ENCODE measurements around the gene CDIPT. TPM values are rescaled to one million over a fixed set of nuclear protein-coding genes. Genes with fewer than 3 reads are reported as not detected.
A peak's percentile ranks its signal among the peaks of the same experiment; 100 is the strongest.

The CDIPT gene
- total RNA-seq, 1 donor from 2014 or later = 68.1 TPM

DNA sequence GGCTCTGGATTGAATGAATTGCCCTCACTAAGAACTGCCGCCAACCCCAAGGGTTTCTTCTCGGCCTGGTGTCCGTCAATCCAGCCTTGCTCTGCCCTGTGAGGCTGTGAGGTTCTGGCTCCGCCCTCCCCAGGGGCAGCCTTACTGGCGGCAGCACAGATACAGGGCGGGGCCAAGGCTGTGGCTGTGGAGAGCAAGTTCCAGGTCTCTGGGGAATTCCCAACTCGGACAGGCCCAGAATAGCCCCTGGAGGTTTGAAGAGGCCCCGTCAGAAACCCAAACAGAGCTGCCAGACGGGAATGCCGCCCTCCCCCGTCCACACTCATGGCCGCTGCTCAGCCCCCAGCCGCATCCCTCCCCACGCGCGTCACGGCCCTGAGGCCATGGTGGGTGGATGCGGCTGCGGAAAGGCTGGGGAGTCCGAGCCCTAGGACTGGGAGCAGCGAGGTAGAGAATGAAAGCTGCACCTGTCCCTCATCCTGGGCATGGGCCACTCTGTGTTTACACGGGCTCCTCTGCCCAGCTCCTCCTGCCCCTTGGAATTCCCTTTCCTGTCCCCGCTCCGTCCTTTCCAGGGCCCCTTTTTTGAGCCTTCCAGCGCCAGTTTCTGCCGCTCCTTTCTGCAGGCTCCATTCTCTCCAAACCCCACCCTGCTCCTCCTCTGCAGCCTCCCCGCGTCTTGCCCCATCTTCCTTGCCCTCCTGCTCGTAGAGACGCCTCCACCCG lies 51.7 kb downstream of the CDIPT start:
- peak; percentile 99 for DNase-seq (ENCODE audit: low spot score)

GRCh38 chr16:29810699-29811169 lies 52.3 kb downstream of the CDIPT start:
- no peak for DNase-seq (ENCODE audit: low spot score)

DNA sequence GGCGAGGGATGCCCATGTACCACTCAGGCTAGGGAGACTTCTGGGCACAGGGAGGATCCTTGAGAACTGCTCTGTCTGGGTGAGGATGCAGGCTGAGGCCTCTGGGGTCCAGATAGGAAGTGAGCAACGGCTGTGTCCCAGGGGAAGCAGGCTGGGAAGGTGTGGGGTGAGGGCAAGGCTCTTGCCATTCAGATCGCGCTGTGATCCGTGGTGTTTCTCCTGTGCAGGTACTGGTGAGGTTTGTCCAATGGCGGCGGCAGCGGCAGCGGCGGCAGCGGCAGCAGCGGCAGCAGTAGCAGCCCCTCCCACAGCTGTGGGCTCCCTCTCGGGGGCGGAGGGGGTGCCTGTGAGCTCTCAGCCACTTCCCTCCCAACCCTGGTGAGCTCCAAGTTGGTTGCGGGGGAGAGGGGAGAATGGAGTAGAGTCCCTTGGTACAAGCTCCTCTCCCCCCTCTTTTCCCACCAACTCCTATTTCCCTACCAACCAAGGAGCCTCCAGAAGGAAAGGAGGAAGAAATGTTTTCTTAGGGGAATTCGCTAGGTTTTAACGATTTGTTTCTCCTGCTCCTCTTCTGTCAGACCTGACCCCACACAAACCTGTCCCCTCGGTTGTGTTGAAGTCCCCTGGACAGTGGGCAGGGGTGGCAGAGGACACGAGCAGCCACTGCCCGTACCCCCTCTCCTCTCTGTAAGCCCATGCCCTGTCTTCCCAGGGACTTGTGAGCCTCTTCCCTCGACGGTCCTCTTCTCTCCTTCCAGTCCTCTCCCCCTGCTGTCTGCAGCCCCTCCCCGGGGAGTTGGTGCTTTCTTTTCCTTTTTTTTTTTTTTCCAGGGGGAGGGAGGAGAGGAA lies 53.0 kb downstream of the CDIPT start:
- DNase-seq (ENCODE audit: low spot score) = peak; percentile 43

- no peak for DNase-seq (ENCODE audit: low spot score)
Observed at GRCh38 chr16:29809031-29809747, 53.8 kb downstream of the CDIPT start.

Other genes starting within 250 kb of the CDIPT start
- 0.96 TPM for gene SPN, start 200.0 kb downstream of the CDIPT start, total RNA-seq (ENCODE audit: insufficient read depth, low replicate concordance)
- 56.3 TPM for gene QPRT, start 184.0 kb downstream of the CDIPT start, total RNA-seq (ENCODE audit: insufficient read depth, low replicate concordance)
- gene C16orf54, start 117.2 kb downstream of the CDIPT start, total RNA-seq (ENCODE audit: insufficient read depth, low replicate concordance) = 0.72 TPM
- gene ZG16, start 85.0 kb downstream of the CDIPT start, total RNA-seq (ENCODE audit: insufficient read depth, low replicate concordance) = 2.2 TPM
- 25.0 TPM for gene KIF22, start 72.5 kb downstream of the CDIPT start, total RNA-seq (ENCODE audit: insufficient read depth, low replicate concordance)
- gene MAZ, start 56.7 kb downstream of the CDIPT start, total RNA-seq (ENCODE audit: insufficient read depth, low replicate concordance) = 103 TPM
- gene PRRT2, start 51.0 kb downstream of the CDIPT start, total RNA-seq (ENCODE audit: insufficient read depth, low replicate concordance) = 7.9 TPM
- gene PAGR1, start 47.1 kb downstream of the CDIPT start, total RNA-seq (ENCODE audit: insufficient read depth, low replicate concordance) = 13.7 TPM
- gene MVP, start 42.8 kb downstream of the CDIPT start, total RNA-seq (ENCODE audit: insufficient read depth, low replicate concordance) = 91.7 TPM
- 12.5 TPM for gene SEZ6L2, start 36.3 kb upstream of the CDIPT start, total RNA-seq (ENCODE audit: insufficient read depth, low replicate concordance)
- gene ASPHD1, start 37.3 kb upstream of the CDIPT start, total RNA-seq (ENCODE audit: insufficient read depth, low replicate concordance) = not detected
- gene KCTD13, start 63.0 kb upstream of the CDIPT start, total RNA-seq (ENCODE audit: insufficient read depth, low replicate concordance) = 9.4 TPM
- 26.7 TPM for gene TMEM219, start 98.9 kb upstream of the CDIPT start, total RNA-seq (ENCODE audit: insufficient read depth, low replicate concordance)
- gene TAOK2, start 110.6 kb upstream of the CDIPT start, total RNA-seq (ENCODE audit: insufficient read depth, low replicate concordance) = 31.8 TPM
- gene HIRIP3, start 132.4 kb upstream of the CDIPT start, total RNA-seq (ENCODE audit: insufficient read depth, low replicate concordance) = 1.4 TPM
- 8.9 TPM for gene INO80E, start 133.0 kb upstream of the CDIPT start, total RNA-seq (ENCODE audit: insufficient read depth, low replicate concordance)
- 0.48 TPM for gene DOC2A, start 147.8 kb upstream of the CDIPT start, total RNA-seq (ENCODE audit: insufficient read depth, low replicate concordance)
- 8.9 TPM for gene C16orf92, start 160.0 kb upstream of the CDIPT start, total RNA-seq (ENCODE audit: insufficient read depth, low replicate concordance)
- not detected for gene TLCD3B, start 168.0 kb upstream of the CDIPT start, total RNA-seq (ENCODE audit: insufficient read depth, low replicate concordance)
- gene ALDOA, start 202.5 kb upstream of the CDIPT start, total RNA-seq (ENCODE audit: insufficient read depth, low replicate concordance) = 321 TPM
- 46.5 TPM for gene PPP4C, start 212.8 kb upstream of the CDIPT start, total RNA-seq (ENCODE audit: insufficient read depth, low replicate concordance)
- 0.48 TPM for gene TBX6, start 228.7 kb upstream of the CDIPT start, total RNA-seq (ENCODE audit: insufficient read depth, low replicate concordance)
- gene YPEL3, start 233.0 kb upstream of the CDIPT start, total RNA-seq (ENCODE audit: insufficient read depth, low replicate concordance) = 23.6 TPM